Bronchial epithelial cell (primary cell): ENCODE data around the gene PRCD. TPM values are rescaled to one million over a fixed set of nuclear protein-coding genes. Genes with fewer than 3 reads are reported as not detected.

Experiments
- DNase-seq: peaks from one replicate; pipeline ENCODE4 v3.0.0-alpha.2; 2010; ENCODE audit warnings: low read depth
- FAIRE-seq: peaks from 2 replicates; lab custom pipeline; 2011; peaks lifted over from hg19 to GRCh38; lab: Jason Lieb, UNC
- H3K27me3 ChIP-seq: 2 replicates; pipeline ENCODE4 v1.5.1; 2011; ENCODE audit warnings: low read length; ENCODE audit not compliant: control insufficient read depth, insufficient read depth
- H3K36me3 ChIP-seq: 2 replicates; pipeline ENCODE4 v1.5.1; 2011; ENCODE audit warnings: low read length; ENCODE audit not compliant: control insufficient read depth, insufficient read depth
- H3K4me3 ChIP-seq: 2 replicates; pipeline ENCODE4 v1.5.1; 2011; ENCODE audit warnings: mild to moderate bottlenecking, low read depth, low read length, control low read depth
- CTCF ChIP-seq: IDR thresholded peaks from 2 replicates; pipeline ENCODE4 v1.5.1; 2011; ENCODE audit warnings: mild to moderate bottlenecking, moderate library complexity, low read length, control low read depth, inconsistent platforms; ENCODE audit not compliant: insufficient read depth, severe bottlenecking
- total RNA-seq: library from RNA; depleted of rRNA; stranded (reverse); fragments of >200 nt; gene quantifications from 2 replicates; pipeline ENCODE4 v1.2.1, GENCODE V29; 2014

PRCD gene
- total RNA-seq, 1 donor from 2014 or later = not detected

- no peak for FAIRE-seq
- no peak overlapping the region for H3K4me3 ChIP-seq
Measured at GRCh38 chr17:76493505-76494167, 46.2 kb upstream of the PRCD start.

GRCh38 chr17:76495663-76496400 is 44.0 kb upstream of the PRCD start:
- Histone ChIP-seq H3K4me3 (no peak overlapping the region), H3K36me3 (peaks cover 7% of the 10 kb centered on the region), H3K27me3 (no peaks in the 10 kb centered on the region)
- no peak for TF ChIP-seq CTCF
- no peak for DNase-seq
- no peak for FAIRE-seq

More at GRCh38 chr17:76493505-76494167, 46.2 kb upstream of the PRCD start:
- H3K36me3 ChIP-seq = peaks cover 7% of the 10 kb centered on the region
- no peak for TF ChIP-seq CTCF
- no peaks in the 10 kb centered on the region for H3K27me3 ChIP-seq
- DNase-seq = no peak

- Histone ChIP-seq H3K36me3 (peaks cover 7% of the 10 kb centered on the region), H3K27me3 (no peaks in the 10 kb centered on the region), H3K4me3 (no peak overlapping the region)
- DNase-seq (no peak), FAIRE-seq (no peak)
- no peak for TF ChIP-seq CTCF
Measured at GRCh38 chr17:76496464-76496863, 43.4 kb upstream of the PRCD start.

- Histone ChIP-seq H3K4me3 (no peak overlapping the region), H3K27me3 (no peaks in the 10 kb centered on the region), H3K36me3 (peaks cover 7% of the 10 kb centered on the region)
- no peak for FAIRE-seq
- DNase-seq = no peak
- no peak for TF ChIP-seq CTCF
Measured at GRCh38 chr17:76497699-76497978, 42.2 kb upstream of the PRCD start.

- DNase-seq (peak; percentile 83), FAIRE-seq (no peak)
- no peak overlapping the region for H3K4me3 ChIP-seq
- H3K27me3 ChIP-seq = no peaks in the 10 kb centered on the region
- peaks cover 7% of the 10 kb centered on the region for H3K36me3 ChIP-seq
- TF ChIP-seq CTCF = no peak
Measured at GRCh38 chr17:76497979-76498875, 41.6 kb upstream of the PRCD start.
